AG10803 (cell line): ENCODE measurements around the gene CAMKMT.
"Not testable (repeated sequence)": the region's sequence is repeated elsewhere in the genome, so short reads cannot be mapped to it uniquely, and the experiment has no call there.

ENCODE experiments used
- DNase-seq: peaks from one replicate; pipeline ENCODE4 v3.0.0; 2010; ENCODE audit warnings: low read depth
- H3K4me3 ChIP-seq: 2 replicates; pipeline ENCODE4 v1.5.1; 2011; ENCODE audit warnings: mild to moderate bottlenecking, low read length, control low read depth
- TF ChIP-seq, protein P1 (sequence below): conservative IDR thresholded peaks from 2 replicates; pipeline ENCODE4 v1.5.1; 2011; ENCODE audit warnings: mild to moderate bottlenecking, low read length, control low read depth, inconsistent platforms

The CAMKMT gene

GRCh38 chr2:44579115-44579836 lies 217.5 kb downstream of the CAMKMT start:
- H3K4me3 ChIP-seq = no peak overlapping the region
- DNase-seq = no peak
- TF ChIP-seq, protein P1, sequence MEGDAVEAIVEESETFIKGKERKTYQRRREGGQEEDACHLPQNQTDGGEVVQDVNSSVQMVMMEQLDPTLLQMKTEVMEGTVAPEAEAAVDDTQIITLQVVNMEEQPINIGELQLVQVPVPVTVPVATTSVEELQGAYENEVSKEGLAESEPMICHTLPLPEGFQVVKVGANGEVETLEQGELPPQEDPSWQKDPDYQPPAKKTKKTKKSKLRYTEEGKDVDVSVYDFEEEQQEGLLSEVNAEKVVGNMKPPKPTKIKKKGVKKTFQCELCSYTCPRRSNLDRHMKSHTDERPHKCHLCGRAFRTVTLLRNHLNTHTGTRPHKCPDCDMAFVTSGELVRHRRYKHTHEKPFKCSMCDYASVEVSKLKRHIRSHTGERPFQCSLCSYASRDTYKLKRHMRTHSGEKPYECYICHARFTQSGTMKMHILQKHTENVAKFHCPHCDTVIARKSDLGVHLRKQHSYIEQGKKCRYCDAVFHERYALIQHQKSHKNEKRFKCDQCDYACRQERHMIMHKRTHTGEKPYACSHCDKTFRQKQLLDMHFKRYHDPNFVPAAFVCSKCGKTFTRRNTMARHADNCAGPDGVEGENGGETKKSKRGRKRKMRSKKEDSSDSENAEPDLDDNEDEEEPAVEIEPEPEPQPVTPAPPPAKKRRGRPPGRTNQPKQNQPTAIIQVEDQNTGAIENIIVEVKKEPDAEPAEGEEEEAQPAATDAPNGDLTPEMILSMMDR = no peak

DNA sequence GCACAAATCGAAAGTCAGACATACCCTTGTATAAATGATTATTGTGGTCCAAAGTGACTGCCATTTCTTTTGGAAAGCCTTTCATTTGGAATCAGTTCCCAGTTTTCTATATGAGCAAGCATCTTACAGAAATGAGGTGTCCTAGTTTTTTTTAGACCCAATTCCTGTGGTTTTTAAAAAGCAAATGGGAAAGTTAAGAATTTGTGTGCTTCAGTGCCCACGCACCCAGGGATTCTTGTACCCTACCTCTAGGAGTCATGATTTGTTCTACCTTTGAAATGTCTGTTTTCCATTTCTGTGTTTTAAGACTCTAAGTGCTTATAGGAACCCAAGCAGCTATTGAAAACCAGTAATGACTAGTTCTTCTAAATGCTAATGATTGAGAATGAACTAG lies 218.1 kb downstream of the CAMKMT start:
- H3K4me3 ChIP-seq = no peak overlapping the region
- TF ChIP-seq, protein P1 = no peak
- DNase-seq = no peak

DNA sequence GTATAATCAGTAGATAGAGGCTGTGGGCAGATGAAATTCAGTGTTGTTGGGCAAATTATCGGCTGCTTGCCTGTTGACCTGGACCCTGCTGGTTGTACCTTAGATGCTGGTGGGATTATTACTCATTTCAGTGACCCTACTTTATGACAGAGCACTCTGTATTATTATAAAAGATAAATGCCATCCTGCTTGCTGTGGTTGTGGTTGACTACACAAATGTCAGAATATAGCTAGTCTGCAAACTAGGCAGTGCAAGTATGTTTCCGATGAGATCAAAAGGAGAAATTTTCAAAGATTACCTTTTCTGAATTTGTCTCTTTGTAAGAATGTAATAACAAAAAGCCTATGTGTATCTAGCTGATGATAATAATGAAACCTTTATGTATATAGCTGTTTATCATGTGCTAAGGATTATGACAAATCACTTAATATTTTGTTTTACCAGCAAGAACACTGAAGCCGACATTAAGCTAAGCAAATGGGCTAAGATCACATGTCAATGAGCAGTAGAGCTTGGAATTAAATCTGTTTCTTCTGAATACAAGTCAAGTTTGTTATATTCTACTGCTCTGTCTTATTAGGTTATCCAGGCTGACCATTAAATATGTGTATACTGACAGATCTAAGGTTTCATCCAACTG lies 219.2 kb downstream of the CAMKMT start:
- TF ChIP-seq, protein P1 = no peak
- DNase-seq = no peak
- H3K4me3 ChIP-seq = no peak overlapping the region

DNA sequence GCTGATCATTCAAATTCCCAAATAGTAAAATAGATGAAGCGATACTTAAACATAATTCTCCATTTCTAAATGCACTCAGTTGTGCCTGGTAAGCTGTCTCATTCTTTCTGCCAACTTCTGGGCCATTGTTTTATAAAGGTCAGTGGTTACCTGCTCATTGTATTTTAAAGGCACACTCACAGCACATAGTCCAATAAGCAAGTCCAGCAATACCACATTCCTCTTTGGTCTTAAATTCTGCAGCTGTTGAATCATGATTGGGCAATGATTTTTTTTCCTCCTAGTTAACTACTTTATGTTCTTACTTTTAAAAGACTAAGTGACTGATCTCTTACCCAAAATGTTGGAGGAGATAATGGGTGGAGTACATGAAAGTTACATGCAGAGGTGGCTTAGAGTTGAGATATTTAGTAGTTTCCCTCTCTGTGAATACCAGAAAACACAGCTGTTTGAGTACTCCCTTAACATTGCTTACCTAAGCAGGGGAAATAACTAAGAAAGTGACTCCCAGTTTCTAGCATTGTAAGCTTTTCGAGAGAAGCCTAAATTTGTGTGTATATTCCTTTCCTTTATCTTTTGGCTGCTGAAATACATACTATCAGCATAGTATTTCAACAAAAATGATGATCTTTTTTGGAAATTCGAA lies 220.7 kb downstream of the CAMKMT start:
- TF ChIP-seq, protein P1 = no peak
- H3K4me3 ChIP-seq = no peak overlapping the region
- peak; percentile 56 for DNase-seq

- not testable (repeated sequence) for H3K4me3 ChIP-seq, DNase-seq
Measured at GRCh38 chr2:44595615-44596014, 233.9 kb downstream of the CAMKMT start.

DNA sequence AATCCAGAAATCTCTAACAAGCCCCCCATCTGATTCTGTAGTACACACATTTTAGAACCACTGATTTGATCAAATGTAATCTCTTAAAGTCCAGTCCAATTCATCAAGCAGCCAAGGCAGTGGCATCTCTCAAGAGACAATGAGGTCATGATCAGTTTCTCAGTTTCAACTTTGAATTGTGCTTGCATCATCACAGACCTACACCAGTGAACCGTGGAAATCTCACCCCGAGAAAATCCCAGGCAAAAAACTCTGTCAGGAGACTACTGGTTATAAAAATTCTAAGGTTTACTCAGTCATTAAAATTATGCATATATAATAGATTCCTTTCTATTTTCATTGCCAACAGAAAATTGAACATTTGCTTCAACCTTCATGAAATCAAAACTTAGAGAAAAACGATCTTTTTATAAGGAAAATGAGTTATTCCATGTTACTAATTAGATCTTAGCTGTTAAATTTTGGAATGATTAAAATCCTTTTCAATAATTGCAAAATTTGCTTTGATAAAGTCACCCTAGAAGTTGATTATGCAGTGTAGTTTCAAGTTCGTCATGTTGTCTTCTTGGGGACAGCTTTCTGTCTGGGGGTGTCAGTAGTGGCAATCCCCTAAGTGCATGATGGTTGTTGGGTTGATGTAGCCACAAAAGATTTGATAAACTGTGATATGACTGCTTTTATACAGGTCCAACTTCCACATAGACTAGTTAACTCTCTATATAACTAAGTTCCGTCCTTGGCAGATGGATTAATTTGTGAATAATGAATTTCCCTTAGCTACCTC lies 235.0 kb downstream of the CAMKMT start:
- TF ChIP-seq, protein P1 = no peak
- no peak for DNase-seq
- H3K4me3 ChIP-seq = no peak overlapping the region
